H1 (cell line): ENCODE measurements around the gene NDUFB2. TPM values are rescaled to one million over a fixed set of nuclear protein-coding genes. Genes with fewer than 3 reads are reported as not detected.

Source experiments
- TAF1 ChIP-seq: IDR thresholded peaks from 2 replicates; pipeline ENCODE4 v1.6.1; 2011; ENCODE audit warnings: mild to moderate bottlenecking, low read depth, low read length
- polyA plus RNA-seq, 7 experiments: library from polyadenylated mRNA; depleted of rRNA in 3 of 7; stranded (reverse) in 5 of 7; unstranded in 2 of 7; fragments of >200 nt in 5 of 7; fragments of 200-250 nt in 2 of 7; gene quantifications; 1 replicate in 5 of 7; 2 replicates in 1 of 7; 4 replicates in 1 of 7; pipeline versions ENCODE4 v1.2.1 to v1.2.3, GENCODE V29; 2011 to 2013; ENCODE audit warnings: missing spikeins in 2 of 7, mixed read lengths in 2 of 7
- total RNA-seq: library from RNA; stranded (reverse); fragmentation: NEBNext Ultra II Directional; extraction: Animal tissue kit (Norgen Biotek cat#: 25700); gene quantifications from 2 replicates; pipeline ENCODE4 v1.2.1, GENCODE V29; 2021
- TF ChIP-seq, protein P1 (sequence below): fragments of 300-600 bp; sonication (generic); IDR thresholded peaks from 2 replicates; pipeline ENCODE4 v1.7.1; 2012; ENCODE audit warnings: low read length, moderate library complexity, mild to moderate bottlenecking, inconsistent platforms; ENCODE audit not compliant: insufficient replicate concordance

Gene NDUFB2
- total and polyA plus RNA-seq, 2 of the 8 experiments (the other 6 are each of a cell fraction or from before 2014, with no cell fraction given) = 168 to 881 TPM

DNA sequence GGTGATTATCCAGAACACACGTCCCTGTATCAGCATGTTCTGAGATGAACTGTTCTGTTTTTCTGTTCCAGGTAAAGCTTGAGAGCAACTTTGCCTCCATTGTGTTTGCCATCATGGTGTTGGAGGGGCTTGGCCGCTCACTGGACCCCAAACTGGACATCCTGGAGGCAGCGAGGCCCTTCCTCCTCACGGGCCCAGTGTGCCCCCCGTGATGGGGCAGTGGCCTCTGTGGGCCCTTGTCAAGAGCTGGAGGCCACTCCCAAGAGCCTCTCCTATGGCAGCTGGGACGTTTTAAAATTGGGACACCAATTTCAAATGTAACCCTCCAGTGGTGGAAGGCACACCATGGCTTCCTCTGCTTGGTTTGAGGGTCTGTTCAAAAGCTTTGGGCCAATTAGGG is 1.9 kb upstream of the NDUFB2 start (continued):
- TF ChIP-seq, protein P1, sequence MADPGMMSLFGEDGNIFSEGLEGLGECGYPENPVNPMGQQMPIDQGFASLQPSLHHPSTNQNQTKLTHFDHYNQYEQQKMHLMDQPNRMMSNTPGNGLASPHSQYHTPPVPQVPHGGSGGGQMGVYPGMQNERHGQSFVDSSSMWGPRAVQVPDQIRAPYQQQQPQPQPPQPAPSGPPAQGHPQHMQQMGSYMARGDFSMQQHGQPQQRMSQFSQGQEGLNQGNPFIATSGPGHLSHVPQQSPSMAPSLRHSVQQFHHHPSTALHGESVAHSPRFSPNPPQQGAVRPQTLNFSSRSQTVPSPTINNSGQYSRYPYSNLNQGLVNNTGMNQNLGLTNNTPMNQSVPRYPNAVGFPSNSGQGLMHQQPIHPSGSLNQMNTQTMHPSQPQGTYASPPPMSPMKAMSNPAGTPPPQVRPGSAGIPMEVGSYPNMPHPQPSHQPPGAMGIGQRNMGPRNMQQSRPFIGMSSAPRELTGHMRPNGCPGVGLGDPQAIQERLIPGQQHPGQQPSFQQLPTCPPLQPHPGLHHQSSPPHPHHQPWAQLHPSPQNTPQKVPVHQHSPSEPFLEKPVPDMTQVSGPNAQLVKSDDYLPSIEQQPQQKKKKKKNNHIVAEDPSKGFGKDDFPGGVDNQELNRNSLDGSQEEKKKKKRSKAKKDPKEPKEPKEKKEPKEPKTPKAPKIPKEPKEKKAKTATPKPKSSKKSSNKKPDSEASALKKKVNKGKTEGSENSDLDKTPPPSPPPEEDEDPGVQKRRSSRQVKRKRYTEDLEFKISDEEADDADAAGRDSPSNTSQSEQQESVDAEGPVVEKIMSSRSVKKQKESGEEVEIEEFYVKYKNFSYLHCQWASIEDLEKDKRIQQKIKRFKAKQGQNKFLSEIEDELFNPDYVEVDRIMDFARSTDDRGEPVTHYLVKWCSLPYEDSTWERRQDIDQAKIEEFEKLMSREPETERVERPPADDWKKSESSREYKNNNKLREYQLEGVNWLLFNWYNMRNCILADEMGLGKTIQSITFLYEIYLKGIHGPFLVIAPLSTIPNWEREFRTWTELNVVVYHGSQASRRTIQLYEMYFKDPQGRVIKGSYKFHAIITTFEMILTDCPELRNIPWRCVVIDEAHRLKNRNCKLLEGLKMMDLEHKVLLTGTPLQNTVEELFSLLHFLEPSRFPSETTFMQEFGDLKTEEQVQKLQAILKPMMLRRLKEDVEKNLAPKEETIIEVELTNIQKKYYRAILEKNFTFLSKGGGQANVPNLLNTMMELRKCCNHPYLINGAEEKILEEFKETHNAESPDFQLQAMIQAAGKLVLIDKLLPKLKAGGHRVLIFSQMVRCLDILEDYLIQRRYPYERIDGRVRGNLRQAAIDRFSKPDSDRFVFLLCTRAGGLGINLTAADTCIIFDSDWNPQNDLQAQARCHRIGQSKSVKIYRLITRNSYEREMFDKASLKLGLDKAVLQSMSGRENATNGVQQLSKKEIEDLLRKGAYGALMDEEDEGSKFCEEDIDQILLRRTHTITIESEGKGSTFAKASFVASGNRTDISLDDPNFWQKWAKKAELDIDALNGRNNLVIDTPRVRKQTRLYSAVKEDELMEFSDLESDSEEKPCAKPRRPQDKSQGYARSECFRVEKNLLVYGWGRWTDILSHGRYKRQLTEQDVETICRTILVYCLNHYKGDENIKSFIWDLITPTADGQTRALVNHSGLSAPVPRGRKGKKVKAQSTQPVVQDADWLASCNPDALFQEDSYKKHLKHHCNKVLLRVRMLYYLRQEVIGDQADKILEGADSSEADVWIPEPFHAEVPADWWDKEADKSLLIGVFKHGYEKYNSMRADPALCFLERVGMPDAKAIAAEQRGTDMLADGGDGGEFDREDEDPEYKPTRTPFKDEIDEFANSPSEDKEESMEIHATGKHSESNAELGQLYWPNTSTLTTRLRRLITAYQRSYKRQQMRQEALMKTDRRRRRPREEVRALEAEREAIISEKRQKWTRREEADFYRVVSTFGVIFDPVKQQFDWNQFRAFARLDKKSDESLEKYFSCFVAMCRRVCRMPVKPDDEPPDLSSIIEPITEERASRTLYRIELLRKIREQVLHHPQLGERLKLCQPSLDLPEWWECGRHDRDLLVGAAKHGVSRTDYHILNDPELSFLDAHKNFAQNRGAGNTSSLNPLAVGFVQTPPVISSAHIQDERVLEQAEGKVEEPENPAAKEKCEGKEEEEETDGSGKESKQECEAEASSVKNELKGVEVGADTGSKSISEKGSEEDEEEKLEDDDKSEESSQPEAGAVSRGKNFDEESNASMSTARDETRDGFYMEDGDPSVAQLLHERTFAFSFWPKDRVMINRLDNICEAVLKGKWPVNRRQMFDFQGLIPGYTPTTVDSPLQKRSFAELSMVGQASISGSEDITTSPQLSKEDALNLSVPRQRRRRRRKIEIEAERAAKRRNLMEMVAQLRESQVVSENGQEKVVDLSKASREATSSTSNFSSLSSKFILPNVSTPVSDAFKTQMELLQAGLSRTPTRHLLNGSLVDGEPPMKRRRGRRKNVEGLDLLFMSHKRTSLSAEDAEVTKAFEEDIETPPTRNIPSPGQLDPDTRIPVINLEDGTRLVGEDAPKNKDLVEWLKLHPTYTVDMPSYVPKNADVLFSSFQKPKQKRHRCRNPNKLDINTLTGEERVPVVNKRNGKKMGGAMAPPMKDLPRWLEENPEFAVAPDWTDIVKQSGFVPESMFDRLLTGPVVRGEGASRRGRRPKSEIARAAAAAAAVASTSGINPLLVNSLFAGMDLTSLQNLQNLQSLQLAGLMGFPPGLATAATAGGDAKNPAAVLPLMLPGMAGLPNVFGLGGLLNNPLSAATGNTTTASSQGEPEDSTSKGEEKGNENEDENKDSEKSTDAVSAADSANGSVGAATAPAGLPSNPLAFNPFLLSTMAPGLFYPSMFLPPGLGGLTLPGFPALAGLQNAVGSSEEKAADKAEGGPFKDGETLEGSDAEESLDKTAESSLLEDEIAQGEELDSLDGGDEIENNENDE = no peak
- TF ChIP-seq TAF1 = no peak
